ENCODE data around the gene SPON1.

DNA sequence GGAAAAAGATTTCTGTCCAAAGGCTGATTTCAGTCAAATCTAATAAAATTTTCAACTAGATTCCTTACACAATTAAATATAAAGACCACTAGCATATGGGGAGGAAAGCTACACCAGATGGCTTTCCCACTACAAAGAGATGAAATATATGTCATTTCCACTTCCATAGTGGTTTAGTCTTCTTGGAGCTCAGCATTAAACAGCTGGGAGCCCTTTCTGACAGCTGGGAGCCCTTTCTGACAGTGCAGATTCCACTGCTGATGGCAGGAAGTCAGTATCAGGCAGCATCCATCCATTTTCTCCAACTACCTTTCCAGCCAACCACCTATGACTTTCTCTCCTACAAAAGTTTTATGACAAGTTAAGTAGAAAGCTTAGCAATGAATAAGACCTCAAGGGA lies 218.6 kb downstream of the SPON1 start:
- TF ChIP-seq POLR2AphosphoS5 (IDR thresholded peaks at IDR 0.05; ENCODE audit: low read depth), result no peak
- TF ChIP-seq, protein P1, sequence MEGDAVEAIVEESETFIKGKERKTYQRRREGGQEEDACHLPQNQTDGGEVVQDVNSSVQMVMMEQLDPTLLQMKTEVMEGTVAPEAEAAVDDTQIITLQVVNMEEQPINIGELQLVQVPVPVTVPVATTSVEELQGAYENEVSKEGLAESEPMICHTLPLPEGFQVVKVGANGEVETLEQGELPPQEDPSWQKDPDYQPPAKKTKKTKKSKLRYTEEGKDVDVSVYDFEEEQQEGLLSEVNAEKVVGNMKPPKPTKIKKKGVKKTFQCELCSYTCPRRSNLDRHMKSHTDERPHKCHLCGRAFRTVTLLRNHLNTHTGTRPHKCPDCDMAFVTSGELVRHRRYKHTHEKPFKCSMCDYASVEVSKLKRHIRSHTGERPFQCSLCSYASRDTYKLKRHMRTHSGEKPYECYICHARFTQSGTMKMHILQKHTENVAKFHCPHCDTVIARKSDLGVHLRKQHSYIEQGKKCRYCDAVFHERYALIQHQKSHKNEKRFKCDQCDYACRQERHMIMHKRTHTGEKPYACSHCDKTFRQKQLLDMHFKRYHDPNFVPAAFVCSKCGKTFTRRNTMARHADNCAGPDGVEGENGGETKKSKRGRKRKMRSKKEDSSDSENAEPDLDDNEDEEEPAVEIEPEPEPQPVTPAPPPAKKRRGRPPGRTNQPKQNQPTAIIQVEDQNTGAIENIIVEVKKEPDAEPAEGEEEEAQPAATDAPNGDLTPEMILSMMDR (conservative IDR thresholded peaks at IDR 0.05; ENCODE audit: low read depth in 2 of 2), result no peak
- no peak for TF ChIP-seq EZH2 (IDR thresholded peaks at IDR 0.05; ENCODE audit: low read depth, unreplicated experiment)
- no peak for TF ChIP-seq EZH2phosphoT487 (IDR thresholded peaks at IDR 0.05; ENCODE audit: unreplicated experiment)
- TF ChIP-seq ZNF331 (CRISPR knock-in tag; IDR thresholded peaks at IDR 0.05; ENCODE audit: low read depth), result no peak
- TF ChIP-seq, protein P2, sequence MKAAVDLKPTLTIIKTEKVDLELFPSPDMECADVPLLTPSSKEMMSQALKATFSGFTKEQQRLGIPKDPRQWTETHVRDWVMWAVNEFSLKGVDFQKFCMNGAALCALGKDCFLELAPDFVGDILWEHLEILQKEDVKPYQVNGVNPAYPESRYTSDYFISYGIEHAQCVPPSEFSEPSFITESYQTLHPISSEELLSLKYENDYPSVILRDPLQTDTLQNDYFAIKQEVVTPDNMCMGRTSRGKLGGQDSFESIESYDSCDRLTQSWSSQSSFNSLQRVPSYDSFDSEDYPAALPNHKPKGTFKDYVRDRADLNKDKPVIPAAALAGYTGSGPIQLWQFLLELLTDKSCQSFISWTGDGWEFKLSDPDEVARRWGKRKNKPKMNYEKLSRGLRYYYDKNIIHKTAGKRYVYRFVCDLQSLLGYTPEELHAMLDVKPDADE (IDR thresholded peaks at IDR 0.05), result no peak
- no peak for TF ChIP-seq JUNB (IDR thresholded peaks at IDR 0.05; ENCODE audit: unreplicated experiment)
- TF ChIP-seq, protein P3, sequence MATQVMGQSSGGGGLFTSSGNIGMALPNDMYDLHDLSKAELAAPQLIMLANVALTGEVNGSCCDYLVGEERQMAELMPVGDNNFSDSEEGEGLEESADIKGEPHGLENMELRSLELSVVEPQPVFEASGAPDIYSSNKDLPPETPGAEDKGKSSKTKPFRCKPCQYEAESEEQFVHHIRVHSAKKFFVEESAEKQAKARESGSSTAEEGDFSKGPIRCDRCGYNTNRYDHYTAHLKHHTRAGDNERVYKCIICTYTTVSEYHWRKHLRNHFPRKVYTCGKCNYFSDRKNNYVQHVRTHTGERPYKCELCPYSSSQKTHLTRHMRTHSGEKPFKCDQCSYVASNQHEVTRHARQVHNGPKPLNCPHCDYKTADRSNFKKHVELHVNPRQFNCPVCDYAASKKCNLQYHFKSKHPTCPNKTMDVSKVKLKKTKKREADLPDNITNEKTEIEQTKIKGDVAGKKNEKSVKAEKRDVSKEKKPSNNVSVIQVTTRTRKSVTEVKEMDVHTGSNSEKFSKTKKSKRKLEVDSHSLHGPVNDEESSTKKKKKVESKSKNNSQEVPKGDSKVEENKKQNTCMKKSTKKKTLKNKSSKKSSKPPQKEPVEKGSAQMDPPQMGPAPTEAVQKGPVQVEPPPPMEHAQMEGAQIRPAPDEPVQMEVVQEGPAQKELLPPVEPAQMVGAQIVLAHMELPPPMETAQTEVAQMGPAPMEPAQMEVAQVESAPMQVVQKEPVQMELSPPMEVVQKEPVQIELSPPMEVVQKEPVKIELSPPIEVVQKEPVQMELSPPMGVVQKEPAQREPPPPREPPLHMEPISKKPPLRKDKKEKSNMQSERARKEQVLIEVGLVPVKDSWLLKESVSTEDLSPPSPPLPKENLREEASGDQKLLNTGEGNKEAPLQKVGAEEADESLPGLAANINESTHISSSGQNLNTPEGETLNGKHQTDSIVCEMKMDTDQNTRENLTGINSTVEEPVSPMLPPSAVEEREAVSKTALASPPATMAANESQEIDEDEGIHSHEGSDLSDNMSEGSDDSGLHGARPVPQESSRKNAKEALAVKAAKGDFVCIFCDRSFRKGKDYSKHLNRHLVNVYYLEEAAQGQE (IDR thresholded peaks at IDR 0.05; ENCODE audit: unreplicated experiment), result no peak
- no peak for TF ChIP-seq CREB1 (CRISPR knock-in tag; IDR thresholded peaks at IDR 0.05; ENCODE audit: low read depth)
- no peak for TF ChIP-seq ZNF114 (CRISPR knock-in tag; IDR thresholded peaks at IDR 0.05)
- TF ChIP-seq, protein P4, sequence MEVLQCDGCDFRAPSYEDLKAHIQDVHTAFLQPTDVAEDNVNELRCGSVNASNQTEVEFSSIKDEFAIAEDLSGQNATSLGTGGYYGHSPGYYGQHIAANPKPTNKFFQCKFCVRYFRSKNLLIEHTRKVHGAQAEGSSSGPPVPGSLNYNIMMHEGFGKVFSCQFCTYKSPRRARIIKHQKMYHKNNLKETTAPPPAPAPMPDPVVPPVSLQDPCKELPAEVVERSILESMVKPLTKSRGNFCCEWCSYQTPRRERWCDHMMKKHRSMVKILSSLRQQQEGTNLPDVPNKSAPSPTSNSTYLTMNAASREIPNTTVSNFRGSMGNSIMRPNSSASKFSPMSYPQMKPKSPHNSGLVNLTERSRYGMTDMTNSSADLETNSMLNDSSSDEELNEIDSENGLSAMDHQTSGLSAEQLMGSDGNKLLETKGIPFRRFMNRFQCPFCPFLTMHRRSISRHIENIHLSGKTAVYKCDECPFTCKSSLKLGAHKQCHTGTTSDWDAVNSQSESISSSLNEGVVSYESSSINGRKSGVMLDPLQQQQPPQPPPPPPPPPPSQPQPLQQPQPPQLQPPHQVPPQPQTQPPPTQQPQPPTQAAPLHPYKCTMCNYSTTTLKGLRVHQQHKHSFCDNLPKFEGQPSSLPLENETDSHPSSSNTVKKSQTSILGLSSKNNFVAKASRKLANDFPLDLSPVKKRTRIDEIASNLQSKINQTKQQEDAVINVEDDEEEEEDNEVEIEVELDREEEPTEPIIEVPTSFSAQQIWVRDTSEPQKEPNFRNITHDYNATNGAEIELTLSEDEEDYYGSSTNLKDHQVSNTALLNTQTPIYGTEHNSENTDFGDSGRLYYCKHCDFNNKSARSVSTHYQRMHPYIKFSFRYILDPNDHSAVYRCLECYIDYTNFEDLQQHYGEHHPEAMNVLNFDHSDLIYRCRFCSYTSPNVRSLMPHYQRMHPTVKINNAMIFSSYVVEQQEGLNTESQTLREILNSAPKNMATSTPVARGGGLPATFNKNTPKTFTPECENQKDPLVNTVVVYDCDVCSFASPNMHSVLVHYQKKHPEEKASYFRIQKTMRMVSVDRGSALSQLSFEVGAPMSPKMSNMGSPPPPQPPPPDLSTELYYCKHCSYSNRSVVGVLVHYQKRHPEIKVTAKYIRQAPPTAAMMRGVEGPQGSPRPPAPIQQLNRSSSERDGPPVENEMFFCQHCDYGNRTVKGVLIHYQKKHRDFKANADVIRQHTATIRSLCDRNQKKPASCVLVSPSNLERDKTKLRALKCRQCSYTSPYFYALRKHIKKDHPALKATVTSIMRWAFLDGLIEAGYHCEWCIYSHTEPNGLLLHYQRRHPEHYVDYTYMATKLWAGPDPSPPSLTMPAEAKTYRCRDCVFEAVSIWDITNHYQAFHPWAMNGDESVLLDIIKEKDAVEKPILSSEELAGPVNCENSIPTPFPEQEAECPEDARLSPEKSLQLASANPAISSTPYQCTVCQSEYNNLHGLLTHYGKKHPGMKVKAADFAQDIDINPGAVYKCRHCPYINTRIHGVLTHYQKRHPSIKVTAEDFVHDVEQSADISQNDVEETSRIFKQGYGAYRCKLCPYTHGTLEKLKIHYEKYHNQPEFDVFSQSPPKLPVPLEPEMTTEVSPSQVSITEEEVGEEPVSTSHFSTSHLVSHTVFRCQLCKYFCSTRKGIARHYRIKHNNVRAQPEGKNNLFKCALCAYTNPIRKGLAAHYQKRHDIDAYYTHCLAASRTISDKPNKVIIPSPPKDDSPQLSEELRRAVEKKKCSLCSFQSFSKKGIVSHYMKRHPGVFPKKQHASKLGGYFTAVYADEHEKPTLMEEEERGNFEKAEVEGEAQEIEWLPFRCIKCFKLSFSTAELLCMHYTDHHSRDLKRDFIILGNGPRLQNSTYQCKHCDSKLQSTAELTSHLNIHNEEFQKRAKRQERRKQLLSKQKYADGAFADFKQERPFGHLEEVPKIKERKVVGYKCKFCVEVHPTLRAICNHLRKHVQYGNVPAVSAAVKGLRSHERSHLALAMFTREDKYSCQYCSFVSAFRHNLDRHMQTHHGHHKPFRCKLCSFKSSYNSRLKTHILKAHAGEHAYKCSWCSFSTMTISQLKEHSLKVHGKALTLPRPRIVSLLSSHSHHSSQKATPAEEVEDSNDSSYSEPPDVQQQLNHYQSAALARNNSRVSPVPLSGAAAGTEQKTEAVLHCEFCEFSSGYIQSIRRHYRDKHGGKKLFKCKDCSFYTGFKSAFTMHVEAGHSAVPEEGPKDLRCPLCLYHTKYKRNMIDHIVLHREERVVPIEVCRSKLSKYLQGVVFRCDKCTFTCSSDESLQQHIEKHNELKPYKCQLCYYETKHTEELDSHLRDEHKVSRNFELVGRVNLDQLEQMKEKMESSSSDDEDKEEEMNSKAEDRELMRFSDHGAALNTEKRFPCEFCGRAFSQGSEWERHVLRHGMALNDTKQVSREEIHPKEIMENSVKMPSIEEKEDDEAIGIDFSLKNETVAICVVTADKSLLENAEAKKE (CRISPR knock-in tag; IDR thresholded peaks at IDR 0.05), result no peak
- no peak for TF ChIP-seq NANOG (IDR thresholded peaks at IDR 0.05; ENCODE audit: borderline replicate concordance)
